Rectal smooth muscle tissue (tissue), 1 donor: ENCODE data around the gene CNKSR2.
"Not testable (repeated sequence)": the region's sequence is repeated elsewhere in the genome, so short reads cannot be mapped to it uniquely, and the experiment has no call there.

Experiments used
- H3K27ac ChIP-seq: one replicate; pipeline ENCODE4 v1.7.0; 2013; ENCODE audit warnings: low read depth, low read length, inconsistent platforms
- H3K27me3 ChIP-seq: one replicate; pipeline ENCODE4 v1.7.0; 2013; ENCODE audit warnings: low read length; ENCODE audit not compliant: control insufficient read depth, insufficient read depth
- H3K36me3 ChIP-seq: one replicate; pipeline ENCODE4 v1.7.0; 2013; ENCODE audit warnings: low read length; ENCODE audit not compliant: control insufficient read depth, insufficient read depth
- H3K4me1 ChIP-seq: one replicate; pipeline ENCODE4 v1.7.0; 2013; ENCODE audit warnings: low read length; ENCODE audit not compliant: control insufficient read depth, insufficient read depth
- H3K4me3 ChIP-seq: one replicate; pipeline ENCODE4 v1.7.0; 2013; ENCODE audit warnings: low read length
- H3K9ac ChIP-seq: one replicate; pipeline ENCODE4 v1.7.0; 2013; ENCODE audit warnings: low read length

Gene CNKSR2

DNA sequence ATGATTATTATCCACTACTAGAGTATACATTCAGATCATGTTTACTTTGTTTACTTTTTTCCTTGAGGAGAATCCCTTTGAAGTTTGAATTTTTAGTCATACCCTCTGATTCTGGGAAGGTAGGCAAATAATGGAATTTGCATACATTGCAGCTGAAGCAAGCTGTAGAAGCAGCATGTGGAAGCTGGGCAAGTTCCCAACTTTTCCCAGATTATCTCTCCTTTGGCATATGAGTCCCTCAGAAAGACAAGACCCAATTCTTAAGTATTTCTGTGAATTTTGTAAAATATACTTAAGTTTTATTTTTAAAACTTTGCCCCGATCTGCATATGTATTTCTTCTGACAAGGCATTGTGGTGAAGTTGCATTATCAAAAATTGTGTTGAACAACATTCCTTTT, 94.9 kb downstream of the CNKSR2 start:
- Histone ChIP-seq H3K27me3 (no peaks in the 10 kb centered on the region), H3K4me1 (no peaks in the 10 kb centered on the region), H3K9ac (no peak overlapping the region), H3K27ac (no peak overlapping the region), H3K36me3 (no peaks in the 10 kb centered on the region), H3K4me3 (no peak overlapping the region)

DNA sequence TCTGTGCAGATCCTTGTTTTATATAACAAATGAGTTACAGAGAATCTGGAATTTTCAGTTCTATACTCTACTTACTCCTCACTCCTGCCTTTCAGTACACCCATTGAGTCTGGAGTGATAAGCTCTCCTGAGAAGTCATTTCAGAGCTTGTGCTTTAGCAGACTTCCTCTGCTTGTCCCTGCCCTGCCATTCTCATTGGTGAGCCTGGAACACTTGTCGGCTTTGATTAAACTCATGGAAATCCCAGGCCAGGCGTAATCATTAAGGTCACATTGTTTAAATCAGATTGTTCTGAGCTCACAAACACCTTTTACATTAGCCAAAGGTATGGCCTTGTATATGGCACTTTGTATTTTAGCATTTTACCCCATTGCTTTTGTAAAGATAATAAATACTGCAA, 102.7 kb downstream of the CNKSR2 start:
- Histone ChIP-seq H3K9ac (no peak overlapping the region), H3K4me3 (no peak overlapping the region), H3K36me3 (no peaks in the 10 kb centered on the region), H3K27ac (no peak overlapping the region), H3K27me3 (no peaks in the 10 kb centered on the region), H3K4me1 (no peaks in the 10 kb centered on the region)

DNA sequence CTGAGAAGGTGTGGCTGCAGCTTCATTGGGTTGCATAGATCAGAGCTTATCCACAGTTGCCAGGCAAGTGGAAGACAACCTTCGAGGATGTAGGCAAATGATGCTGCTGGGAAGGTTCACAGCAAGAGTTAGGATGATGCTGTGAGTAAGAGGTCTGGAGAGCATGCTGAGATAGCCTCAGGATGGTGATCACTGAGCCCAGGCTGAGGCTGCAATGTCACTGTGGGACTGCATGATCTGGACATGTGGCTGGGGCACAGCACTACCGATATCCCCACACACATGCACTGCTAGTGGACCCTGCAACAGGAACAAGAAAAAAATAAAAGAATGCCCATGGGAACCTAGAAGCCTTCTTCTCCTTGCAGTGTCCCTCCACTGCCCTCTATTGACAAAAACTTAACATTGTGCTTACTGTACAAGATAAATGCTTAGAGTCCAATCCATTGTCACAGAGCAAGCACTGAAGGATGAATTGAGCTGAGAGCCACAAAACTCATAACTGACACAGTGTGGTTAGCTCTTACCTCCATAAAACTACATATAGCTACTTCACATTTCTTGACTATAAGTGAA, 105.6 kb downstream of the CNKSR2 start:
- H3K36me3 ChIP-seq: no peaks in the 10 kb centered on the region
- no peak overlapping the region for H3K4me3 ChIP-seq
- no peak overlapping the region for H3K27ac ChIP-seq
- H3K4me1 ChIP-seq: no peaks in the 10 kb centered on the region
- H3K27me3 ChIP-seq: no peaks in the 10 kb centered on the region
- H3K9ac ChIP-seq: no peak overlapping the region

DNA sequence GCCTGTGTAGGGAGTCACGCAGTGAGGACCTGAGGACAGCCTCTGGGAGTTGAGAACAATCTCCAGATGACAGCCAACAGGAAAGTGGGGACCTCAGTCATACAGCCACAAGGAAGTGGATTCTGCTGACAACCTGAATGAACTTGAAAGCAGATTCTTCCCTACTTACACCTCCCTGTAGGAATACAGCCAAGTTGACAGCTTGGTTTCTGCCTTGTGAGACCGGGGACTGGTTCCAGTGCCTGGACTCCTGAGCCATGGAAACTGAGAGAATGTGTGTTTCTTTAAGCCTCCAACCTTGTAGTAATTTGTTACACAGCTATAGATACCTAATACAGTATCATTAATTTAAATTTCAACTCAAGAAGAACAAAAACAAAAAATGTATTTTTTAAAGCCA, 107.5 kb downstream of the CNKSR2 start:
- H3K4me3 ChIP-seq: no peak overlapping the region
- H3K27ac ChIP-seq: no peak overlapping the region
- H3K27me3 ChIP-seq: no peaks in the 10 kb centered on the region

DNA sequence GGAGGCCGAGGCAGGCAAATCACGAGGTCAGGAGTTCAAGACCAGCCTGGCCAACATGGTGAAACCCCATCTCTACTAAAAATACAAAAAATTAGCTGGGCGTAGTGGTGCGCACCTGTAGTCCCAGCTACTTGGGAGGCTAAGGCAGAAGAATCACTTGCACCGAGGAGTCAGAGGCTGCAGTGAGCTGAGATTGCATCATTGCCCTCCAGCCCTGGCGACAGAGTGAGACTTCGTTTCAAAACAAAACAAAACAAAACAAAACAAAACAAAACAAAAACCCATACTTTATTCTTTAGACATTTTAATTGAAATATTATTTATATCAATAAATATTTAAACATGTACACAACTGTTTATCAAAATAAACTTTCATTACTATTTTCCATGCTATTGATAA, 109.8 kb downstream of the CNKSR2 start:
- not testable (repeated sequence) for H3K36me3 ChIP-seq, H3K27me3 ChIP-seq, H3K27ac ChIP-seq, H3K9ac ChIP-seq, H3K4me3 ChIP-seq, H3K4me1 ChIP-seq

More for the DNA sequence above, 107.5 kb downstream of the CNKSR2 start:
- Histone ChIP-seq H3K36me3 (no peaks in the 10 kb centered on the region), H3K9ac (no peak overlapping the region), H3K4me1 (no peaks in the 10 kb centered on the region)

DNA sequence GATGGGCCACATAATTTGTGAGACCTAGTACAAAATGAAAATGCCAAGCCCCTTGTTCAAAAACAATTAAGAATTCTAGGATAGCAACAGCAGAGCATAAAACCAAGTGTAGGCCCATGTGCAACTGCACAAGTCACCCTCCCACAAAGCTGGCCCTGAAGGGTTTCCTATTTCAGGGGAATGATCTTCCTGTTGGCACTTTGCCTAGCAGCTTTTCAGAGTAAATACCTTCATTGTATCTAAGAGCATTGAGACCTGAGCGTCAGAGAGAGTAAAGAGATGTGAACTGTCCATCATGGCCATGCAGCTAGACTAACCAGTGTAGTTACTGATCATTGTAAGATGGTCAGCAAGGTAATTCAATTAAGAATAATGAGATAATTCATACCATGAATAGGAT, 113.6 kb downstream of the CNKSR2 start:
- Histone ChIP-seq H3K4me1 (no peaks in the 10 kb centered on the region), H3K9ac (no peak overlapping the region), H3K36me3 (no peaks in the 10 kb centered on the region), H3K4me3 (no peak overlapping the region), H3K27ac (no peak overlapping the region), H3K27me3 (no peaks in the 10 kb centered on the region)

DNA sequence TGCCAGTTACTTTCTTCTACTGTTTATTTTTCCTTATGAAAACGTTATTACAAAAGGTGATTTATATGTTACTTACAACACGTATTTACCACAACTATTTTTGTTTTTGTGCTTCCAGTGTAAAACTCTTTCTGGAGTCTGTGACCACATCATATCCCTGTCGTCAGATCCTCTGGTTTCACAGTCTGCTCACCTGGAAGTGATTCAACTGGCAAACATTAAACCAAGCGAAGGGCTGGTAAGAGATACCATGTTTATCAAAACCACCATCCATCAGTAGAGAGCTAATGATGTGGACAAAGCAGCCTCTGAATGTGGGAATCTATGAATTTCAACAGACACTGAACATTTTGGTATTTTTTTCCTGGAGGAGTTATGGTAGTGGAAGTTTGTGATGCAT, 116.1 kb downstream of the CNKSR2 start:
- no peak overlapping the region for H3K4me3 ChIP-seq
- no peak overlapping the region for H3K27ac ChIP-seq
- H3K4me1 ChIP-seq: no peaks in the 10 kb centered on the region
- no peak overlapping the region for H3K9ac ChIP-seq
- no peaks in the 10 kb centered on the region for H3K36me3 ChIP-seq
- H3K27me3 ChIP-seq: no peaks in the 10 kb centered on the region

DNA sequence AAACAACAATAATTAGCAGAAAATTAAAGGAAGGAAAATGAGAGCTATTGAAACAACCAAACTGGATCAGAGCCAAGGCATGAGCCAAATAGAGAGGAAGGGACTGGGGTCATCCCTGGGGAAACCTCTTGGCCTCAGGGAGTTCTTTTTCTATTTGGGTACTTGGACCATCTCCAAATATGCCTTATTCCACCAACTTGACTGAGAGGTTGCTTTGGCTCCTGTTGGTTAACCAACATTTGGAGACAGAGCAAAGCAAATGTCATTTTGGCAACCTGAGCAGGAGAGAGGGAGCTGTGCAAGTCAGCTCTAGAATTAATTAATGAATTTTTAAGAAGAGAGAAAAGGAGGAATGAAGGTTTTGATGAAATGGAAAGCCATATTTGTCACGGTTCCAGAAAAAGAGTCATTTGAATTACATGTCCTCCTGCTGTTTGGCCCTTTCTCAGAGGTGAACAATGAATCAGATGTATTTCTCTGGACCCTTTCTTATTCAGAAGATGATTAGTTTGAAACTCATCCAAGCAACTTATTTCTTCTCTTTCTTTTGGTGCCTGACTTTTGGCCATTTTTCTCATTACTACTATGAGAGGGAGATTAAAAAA, 119.1 kb downstream of the CNKSR2 start:
- no peaks in the 10 kb centered on the region for H3K36me3 ChIP-seq
- no peaks in the 10 kb centered on the region for H3K27me3 ChIP-seq
- no peak overlapping the region for H3K27ac ChIP-seq
- H3K4me3 ChIP-seq: no peak overlapping the region
- H3K4me1 ChIP-seq: no peaks in the 10 kb centered on the region
- no peak overlapping the region for H3K9ac ChIP-seq

DNA sequence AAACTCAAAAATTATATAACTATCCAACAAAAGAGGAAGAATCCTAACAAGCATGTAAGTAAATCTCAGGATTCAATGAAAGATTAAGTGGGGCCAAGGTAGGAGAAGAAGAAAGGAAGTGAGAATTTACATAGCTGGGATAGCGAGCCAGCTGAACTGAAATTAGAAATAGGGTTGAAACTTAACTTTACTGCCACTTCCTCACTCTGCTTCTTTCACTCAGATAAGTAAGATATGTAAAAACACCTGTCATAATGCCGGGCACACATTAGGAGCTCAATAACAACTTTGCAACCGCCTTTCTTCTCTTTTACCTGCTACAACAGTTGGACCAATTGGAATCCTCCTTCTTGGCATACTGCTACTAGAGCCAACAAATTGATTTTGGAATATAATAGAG, 129.4 kb downstream of the CNKSR2 start:
- Histone ChIP-seq H3K27me3 (no peaks in the 10 kb centered on the region), H3K4me1 (no peaks in the 10 kb centered on the region), H3K36me3 (no peaks in the 10 kb centered on the region), H3K9ac (no peak overlapping the region), H3K27ac (no peak overlapping the region), H3K4me3 (no peak overlapping the region)

DNA sequence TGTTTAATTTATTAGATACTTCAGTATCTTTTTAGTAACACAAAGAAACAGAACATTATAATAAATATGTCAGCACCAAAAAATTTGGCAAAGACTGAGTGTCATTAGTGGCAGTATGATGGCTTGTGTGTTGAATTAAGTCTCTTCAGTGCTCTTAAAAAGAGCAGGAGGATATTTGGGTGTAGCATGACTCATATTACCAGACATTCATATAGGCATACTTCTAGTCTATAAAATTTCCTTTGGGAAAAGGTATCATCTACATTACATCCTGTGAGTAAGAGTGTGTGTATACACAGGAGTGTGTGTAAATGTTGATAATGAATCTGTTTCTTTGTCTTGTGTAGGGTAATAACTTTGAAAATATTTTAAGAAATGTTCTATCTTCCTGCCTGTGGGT, 135.7 kb downstream of the CNKSR2 start:
- Histone ChIP-seq H3K36me3 (no peaks in the 10 kb centered on the region), H3K27ac (no peak overlapping the region), H3K27me3 (no peaks in the 10 kb centered on the region), H3K4me1 (no peaks in the 10 kb centered on the region), H3K9ac (no peak overlapping the region), H3K4me3 (no peak overlapping the region)

DNA sequence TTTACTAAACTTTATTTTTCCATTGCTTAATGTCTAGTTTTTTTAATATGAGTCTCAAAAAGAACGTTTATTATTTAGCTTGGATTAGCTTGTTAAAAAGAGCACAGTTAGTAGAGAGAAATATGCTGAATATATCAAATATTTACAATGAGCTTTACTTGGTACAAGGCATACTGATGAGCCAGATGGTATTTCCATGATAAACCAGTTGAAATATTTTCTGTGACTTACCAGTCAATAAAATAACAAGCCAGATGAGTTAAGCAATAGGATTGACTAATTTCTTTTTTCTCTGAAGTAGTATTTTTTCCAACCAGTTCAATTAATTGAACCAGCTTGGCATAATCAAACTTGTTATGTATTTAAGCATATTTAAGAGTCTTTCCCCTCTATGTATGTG, 149.8 kb downstream of the CNKSR2 start:
- Histone ChIP-seq H3K4me1 (no peaks in the 10 kb centered on the region), H3K27me3 (no peaks in the 10 kb centered on the region), H3K27ac (no peak overlapping the region), H3K4me3 (no peak overlapping the region), H3K36me3 (no peaks in the 10 kb centered on the region), H3K9ac (no peak overlapping the region)

DNA sequence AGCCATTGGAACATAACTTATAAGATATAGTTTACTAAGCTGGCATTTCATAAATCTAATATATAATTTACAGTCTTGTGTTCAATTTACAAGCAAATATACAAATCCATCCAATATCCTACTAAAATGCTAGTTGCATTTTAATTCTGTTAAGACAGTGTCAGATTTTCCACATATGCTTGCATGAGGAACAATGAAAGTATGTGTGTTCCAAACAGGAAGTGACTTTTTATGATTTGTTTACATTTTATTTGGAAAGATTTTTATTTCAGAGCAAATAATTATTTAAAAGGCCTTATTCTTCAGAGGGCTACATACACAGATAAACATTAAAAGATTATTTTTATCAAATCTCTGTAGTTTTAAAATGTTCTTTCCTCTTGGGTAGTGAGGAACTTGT, 153.9 kb downstream of the CNKSR2 start:
- Histone ChIP-seq H3K4me1 (no peaks in the 10 kb centered on the region), H3K36me3 (no peaks in the 10 kb centered on the region), H3K4me3 (no peak overlapping the region), H3K27ac (no peak overlapping the region), H3K9ac (no peak overlapping the region), H3K27me3 (no peaks in the 10 kb centered on the region)

DNA sequence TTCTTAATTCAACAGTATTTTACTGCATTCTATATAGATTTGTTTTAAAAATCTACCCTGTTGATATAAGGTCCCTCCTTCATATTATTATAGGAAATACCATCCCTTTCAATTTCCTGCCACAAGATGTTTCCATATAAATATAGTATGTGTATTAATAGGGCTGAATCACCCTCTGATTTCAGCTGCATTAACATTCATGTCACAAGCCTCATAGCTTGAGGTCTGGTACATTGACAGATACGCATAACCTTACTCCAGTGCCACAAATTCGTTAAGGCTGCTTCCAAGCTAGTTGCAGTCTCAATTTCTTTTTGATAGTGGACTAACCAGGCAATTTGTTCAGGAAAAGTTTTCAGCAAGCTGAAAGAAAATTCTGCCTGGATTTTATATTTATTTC, 155.6 kb downstream of the CNKSR2 start:
- Histone ChIP-seq H3K4me1 (no peaks in the 10 kb centered on the region), H3K27me3 (no peaks in the 10 kb centered on the region), H3K4me3 (no peak overlapping the region), H3K9ac (no peak overlapping the region), H3K27ac (no peak overlapping the region), H3K36me3 (no peaks in the 10 kb centered on the region)
